HG02852 (cell line): ENCODE data around the gene PGBD5.

Source experiments
- ATAC-seq: cut with Tn5 transposase; IDR thresholded peaks from one replicate; pipeline ENCODE4 v1.9.1; 2021; ENCODE audit warnings: mild to moderate bottlenecking, moderate library complexity; ENCODE audit not compliant: unreplicated experiment

PGBD5 gene

DNA sequence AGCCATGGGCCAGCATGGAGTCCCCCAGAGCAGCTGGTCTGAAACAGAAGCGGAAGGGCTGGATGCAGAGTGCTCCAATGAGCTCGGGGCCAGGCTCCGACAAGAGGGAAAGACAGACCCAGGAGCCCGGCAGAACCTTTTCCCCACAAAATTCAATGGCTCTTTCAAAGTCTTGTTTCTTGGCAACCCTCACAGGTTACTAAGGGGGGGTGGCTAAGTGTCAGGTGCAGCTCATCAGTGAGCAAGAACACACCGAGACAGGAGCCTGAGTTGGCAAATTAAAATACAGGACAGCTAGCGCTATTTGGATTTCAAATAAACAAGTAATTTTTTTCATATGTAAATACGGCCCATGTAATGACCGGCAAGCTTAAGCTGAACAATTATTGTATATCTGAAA, 27.3 kb downstream of the PGBD5 start:
- ATAC-seq: no peak

DNA sequence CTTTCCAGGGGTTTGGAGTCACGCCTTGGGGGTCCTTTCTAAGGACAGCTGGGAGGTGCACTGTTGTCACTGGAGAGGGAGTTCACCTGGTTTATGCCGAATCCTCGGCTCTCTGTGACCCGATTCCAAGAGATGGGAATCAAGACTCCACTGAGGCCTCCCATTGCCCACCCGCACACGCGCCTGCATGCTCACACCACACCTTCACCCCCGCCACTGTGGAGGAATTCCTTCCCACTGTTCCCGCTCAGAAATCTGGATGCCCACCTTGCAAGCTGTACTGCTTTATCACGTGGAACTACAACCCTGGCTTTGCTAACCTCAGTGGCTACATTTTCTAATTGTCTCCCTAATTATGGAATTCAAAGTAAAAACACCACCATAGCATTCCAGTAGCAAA, 29.2 kb downstream of the PGBD5 start:
- no peak for ATAC-seq

DNA sequence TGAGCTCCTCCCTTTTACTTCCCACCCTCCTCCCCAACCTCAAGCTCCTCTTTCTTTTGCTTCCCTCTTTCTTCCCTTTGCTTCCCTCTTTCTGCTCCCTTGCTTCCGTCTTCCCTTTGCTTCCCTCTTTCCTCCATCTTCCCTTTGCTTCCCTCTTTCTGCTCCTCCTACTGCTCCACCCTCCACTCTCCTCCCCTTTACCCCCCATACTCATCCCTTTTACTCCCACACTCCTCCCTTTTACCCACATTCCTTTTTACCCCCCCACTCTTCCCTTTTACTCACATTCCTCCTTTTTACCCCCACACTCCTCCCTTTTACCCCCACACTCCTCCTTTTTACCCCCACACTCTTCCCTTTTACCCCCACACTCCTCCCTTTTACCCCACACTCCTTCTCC, 30.2 kb downstream of the PGBD5 start:
- no peak for ATAC-seq

DNA sequence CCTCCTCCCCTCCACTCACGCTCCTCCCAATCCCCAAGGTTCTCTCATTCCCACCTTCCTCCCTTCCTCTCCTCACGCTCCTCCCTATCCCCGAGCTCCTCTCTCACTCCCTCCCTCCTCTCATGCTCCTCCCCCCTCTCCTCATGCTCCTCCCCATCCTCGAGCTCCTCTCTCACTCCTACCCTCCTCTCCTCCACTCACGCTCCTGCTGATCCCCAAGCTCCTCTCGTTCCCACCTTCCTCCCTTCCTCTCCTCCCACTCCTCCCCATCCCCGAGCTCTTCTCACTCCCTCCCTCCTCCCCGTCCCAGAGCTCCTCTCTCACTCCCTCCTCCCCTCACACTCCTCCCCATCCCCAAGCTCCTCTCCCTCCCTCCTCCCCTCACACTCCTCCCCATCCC, 31.4 kb downstream of the PGBD5 start:
- no peak for ATAC-seq

DNA sequence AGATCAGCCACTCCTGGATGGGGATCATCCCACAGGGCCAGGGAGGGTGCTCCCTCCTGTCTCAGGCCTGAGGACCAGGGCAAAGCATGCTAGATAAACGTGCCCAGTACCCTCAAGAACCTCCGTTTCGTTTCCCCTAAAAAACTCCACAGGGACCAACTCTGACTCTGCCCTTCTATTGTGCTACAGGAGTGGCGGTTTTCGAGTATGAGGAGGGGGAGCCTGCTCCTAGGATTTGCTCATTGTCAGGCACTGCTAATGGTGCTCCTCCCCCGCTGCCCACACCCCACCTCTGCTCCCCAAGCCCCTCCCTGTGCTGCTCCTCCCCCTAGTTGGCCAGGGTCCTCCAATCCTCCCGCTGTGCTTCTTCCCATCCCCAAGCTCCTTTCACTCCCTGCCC, 32.0 kb downstream of the PGBD5 start:
- no peak for ATAC-seq

DNA sequence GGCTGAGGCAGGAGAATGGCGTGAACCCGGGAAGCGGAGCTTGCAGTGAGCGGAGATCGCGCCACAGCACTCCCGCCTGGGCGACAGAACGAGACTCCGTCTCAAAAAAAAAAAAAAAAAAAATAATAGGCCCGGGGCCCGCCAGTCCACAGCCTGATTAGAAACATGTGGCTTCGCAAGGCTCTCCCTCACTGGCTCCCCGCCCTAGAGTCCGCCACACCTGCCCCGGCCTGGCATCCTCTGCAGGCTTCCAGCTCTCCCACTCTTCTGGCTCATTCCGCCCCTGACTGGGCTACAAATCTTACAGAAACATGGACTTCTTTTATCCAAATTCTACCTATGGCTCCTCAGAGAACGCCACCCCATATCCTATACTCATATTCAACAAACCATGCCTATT, 32.4 kb downstream of the PGBD5 start:
- ATAC-seq: no peak

DNA sequence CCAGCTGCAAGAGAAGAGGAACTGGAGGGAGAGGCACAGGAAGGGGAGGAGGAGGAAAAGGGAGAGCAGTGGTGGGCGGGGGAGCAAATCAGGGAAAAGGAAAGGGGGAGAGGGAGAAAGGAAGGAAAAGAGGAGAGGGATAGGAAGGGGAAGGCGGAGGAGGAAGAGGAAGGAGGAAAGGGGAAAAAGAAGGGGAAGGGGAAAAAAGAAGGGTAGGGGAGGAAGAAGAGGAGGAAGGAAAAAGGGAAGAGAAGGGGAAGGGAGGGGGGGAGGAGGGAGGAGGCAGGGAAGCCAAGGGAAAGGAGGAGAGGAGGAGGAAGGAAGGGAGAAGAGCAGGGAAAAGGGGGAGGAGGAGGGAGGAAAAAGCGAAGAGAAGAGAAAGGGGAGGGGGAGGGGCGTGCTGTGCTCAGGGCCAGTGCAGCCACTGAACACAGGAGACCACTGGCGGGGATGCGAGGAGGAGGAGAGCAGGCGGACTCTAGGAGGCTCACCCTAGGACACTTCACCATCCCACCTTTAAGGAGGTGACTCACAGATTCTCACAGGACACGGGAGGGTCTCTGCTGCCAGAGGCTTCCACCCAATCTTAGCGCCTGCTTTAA, 33.1 kb downstream of the PGBD5 start:
- no peak for ATAC-seq

DNA sequence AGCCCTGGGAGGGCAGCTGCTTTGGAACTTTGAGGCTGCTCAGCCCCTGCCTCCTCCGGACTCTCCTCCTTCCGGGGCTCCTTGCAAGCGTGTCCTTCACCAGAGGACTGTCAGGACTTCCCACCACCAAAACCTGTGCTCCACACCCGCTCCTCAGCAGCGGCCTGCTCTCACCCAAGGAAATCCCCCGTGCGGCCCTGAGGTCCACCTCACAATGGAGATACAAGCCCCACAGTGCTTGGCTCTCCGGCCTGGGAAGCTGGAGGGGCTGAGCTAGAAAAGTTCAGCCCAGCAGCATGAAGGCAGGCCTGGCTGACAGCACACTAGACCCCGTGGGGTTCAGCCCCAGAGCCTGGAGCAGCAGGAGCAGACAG, 33.6 kb downstream of the PGBD5 start:
- no peak for ATAC-seq

DNA sequence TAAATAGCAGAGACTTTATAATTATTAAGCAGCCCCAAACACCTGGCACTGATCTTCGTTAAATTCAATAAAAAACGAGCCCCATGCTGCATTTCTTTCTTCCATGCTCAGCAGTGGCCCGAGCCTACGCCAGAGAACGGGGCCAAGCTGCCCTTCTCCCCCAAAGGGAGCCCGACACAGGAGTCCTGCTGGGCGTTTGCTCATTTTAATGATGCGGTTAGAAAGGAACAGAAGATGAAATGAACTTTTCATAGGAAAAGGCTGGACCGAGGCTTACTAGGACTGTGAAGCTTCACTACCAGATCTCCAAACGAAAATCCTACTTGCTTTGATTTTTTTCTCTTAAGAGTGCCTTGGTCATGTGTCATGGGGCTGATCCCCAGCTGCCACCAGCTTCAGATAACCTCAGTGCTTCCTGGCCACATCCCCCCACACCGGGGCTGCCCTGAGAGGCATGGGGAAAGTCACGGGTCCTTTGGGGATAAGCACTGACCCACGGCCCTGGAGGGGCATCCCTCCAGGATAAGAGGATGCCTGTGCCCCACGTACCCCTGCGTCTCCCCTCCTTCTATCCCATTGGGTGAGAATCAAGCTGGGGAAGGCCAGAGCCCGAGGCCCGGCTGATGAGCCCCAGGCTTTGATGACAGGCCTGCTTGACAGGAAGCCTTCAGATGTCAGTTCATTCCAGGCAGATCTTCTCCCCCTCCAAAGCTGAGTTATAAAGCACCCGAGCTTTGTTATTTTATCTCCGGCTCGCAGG, 34.2 kb downstream of the PGBD5 start:
- ATAC-seq: no peak

DNA sequence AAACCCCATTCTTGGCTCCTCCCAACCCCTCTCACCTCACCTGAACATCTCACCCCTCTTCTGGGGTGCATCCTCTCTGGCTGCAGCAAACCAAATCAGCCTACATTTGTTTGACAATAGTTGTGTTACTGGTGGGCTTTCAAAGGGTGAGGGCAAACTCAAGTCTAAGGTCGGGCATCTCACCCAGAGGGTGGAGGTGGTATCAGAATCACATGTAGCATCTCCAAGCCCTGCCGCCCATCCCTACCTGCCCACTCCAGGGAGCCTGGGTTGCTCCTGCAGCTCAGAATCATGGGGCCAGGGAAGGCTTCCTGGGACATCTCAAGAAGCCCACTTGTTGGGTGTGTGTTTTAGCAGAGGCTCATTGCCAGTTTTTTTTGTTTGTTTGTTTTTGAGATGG, 35.8 kb downstream of the PGBD5 start:
- no peak for ATAC-seq

DNA sequence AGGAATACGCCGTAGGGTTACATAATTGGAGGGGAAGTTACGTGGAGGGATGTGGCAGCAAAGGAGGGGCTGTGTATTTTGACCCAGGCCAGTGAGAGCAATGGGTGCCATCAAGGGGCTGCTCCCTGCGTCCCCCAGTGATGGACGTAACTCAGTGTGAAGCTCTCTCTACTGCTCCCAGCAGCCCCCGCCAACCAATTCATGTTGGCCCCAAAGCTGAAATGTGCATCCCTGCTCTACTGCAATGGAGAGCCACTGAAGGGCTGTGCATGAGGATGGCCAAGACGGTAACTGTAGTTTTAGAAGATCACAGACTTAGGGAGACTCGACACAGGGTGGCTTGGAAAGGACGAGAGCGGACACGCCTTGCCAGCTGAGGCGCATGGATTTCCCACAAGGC, 38.3 kb downstream of the PGBD5 start:
- no peak for ATAC-seq

DNA sequence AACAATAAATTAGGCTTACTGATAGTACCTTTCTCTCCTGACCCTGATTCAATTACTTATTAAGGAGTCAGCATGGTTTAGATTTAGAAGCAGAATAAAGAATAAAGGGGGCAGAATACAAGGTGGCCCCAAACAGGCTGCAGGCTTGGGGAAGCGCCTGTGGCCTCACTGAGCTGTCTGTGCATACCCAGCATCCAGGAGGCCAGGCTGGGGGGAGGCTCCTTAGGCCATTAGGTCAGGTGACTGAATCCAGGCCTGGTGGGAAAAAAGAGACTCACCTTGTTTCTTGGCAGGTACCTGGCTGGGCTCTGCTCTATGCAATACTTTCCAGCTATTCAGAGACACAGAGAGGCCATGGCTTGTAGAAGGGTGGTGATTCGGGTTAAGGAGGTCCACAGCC, 38.8 kb downstream of the PGBD5 start:
- no peak for ATAC-seq

DNA sequence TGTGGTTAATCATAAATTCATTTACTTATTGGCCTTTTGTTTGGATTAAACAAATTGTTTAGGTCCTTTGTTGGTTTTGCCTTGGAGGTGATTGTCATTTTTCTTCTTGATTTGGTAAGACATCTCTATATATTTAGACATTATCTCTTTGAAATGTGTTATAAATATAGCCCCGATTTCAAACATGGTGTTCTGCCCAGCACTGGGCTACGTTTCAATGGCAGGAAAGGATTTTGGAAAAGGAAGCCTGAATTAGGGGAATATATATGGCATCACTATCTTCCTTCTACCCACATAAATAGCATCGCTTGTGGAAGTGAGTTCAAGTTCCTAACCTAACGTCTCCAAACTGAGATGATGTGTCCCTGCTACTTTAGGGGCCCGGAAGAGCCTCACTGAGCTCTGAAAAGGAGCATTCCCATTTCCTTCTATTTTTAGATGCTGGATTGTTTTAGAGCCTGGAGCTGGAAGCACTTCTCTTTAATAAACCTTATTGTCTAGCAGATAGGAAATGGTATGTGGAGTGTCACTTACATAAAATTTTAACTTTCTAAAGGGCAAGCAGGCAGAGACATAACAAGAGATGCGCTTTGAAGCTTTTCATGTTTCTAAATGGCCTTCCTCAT, 39.4 kb downstream of the PGBD5 start:
- no peak for ATAC-seq

DNA sequence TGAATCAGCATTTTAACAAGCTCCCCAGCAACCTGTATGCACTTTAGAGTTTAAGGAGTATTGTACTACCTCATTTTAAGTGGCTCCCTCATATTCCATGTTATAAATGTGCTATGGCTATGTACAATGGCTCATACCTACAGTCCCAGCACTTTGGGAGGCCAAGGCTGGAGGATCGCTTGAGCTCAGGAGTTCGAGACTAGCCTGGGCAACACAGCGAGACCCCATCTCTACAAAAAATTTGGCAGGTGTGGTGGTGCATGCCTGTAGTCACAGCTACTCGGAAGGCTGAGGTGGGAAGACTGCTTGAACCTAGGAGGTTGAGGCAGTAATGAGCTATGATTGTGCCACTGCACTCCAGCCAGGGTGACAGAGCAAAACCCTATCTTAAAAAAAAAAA, 40.2 kb downstream of the PGBD5 start:
- ATAC-seq: no peak

DNA sequence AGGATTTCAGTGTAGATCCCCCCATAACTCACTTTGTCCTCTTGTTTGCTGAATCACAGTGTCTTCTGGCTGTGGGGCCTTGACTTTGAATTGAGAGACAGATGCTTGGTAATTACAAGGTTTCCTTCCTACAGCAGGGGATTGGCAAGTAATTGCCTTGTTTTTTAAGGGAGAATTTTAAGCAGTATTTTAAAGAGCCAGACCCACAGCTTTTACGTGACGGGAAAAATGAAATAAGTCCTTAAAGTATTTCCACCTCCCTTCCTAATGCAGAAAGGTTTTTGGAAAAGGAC, 41.0 kb downstream of the PGBD5 start:
- ATAC-seq: no peak

DNA sequence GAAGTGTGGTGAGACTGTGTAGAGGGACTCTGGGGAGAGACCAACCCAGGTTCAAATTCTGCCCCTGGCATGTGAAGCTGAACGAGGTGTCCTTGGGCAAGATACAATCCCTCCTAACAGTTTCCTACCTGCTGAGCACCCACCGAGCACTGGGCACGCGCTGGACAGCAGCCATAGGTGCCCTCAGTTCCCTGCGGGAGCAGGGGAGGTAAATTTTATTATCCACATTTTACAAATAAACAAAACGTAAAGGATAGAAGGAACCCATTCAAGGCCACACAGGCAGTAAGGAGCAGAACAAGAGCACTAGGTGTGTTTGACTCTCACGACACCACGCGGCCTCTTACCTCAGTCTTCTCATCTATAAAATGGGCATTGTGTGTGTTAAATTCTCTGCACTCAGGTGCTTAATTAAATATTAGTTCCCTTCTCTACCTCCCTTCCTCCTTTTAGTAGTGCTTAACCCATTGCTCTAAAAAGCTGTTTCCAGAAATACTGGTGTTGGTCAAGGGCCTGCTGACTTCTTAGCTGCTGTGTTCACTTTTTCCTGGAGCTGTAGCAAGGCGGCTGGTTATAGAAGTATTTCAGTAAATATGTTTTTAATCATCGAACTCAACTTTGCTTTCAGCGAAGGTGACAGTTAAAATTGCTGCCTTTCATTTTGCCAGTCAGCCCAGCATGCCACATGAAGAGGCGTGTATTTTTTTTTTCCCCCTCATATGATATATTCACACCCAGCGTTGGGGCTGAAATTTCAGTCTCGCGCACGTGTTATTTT, 41.6 kb downstream of the PGBD5 start:
- ATAC-seq: no peak

DNA sequence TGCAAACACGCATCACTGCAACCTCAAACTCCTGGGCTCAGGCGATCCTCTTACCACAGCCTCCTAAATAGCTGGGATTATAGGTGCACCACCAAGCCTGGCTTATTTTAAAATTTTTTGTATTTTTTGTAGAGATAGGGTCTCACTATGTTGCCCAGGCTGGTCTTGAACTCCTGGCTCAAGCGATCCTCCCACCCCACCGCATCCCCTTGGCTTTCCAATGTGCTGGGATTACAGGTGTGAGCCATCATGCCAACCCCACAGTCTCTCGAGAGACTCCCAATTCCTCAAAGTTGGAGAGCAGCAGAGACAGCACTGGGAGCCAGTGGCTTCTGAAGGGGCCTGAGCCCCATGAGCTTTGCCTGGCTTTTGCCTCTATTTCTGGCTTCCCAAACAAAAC, 42.7 kb downstream of the PGBD5 start:
- ATAC-seq: no peak

DNA sequence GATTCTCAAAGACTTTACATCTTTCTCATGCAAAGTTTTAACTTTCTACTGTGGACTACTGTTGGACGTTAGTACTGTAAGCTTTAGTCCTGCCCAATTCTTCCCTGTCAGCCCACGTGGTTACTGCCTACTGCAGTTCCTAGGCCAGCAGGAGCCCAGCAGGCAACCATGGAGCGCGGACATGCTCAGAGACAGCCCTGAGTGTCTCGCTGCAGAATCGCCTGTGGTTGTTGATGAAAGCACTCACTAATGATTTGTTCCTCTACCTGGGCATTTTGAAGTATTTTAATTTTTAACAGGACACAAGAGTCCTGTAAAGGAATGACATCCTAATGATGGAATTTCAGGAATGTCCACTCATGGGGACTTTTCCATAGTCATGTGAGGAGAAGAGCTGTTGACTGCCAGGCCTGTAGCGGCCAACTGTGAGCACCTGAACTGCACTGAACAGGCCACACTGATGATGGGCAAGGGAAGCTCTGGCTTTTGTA, 44.1 kb downstream of the PGBD5 start:
- no peak for ATAC-seq

DNA sequence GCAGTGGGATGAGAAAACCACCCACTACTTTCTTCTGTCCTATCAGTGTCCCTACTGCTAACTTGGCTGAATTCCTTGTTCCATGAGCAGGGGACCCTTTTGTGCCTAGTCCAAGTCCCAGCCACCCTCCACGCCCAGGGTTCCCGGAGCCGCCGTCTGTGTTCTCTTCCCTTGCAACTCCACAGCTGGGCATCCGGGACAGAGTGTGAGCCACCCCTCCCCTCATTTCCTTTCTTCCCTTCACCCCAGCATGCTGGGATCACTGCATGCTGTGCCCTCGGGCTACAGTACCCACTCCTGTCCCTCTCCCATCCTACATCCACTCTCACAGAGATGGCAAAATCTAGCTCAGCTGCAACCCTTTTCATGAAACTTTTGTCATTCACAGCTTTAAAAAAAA, 44.5 kb downstream of the PGBD5 start:
- no peak for ATAC-seq

DNA sequence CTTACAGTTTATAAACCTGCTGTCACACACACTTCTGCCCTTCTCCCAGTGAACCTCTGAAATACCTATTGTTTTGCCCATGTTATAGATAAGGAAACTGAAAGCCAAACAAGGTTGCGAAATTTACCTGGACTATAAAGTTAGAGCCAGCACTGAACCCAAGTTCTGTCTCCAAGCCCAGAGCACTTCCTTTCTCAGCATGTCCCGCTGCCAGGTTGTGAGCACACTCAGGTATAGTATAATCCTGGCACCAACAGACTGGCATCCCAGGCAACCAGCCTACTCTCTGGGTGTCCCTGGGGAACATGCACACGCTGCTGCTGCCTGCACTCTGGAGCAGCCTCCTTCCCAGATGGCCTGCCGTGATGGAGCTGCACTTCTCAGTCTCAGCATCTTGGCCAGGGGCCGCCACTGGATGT, 45.1 kb downstream of the PGBD5 start:
- no peak for ATAC-seq

DNA sequence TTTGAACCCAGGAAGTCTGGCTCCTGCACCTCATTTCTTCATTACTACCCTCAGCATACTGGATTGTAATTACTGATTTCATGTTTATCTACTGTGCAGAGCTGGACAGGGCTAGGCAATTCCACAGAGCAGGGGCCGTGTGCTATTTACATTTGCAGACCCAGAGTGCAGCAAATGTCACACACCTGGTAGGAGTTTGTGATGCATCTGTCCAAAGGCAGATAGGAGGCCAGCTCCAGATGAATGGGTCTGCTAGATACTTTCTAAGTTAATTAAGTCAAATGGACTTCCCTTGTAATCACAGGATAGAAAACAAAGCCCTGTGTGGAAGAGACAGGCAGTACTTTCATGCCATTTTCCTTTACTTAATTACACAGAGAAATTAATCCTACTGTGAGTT, 46.2 kb downstream of the PGBD5 start:
- no peak for ATAC-seq

DNA sequence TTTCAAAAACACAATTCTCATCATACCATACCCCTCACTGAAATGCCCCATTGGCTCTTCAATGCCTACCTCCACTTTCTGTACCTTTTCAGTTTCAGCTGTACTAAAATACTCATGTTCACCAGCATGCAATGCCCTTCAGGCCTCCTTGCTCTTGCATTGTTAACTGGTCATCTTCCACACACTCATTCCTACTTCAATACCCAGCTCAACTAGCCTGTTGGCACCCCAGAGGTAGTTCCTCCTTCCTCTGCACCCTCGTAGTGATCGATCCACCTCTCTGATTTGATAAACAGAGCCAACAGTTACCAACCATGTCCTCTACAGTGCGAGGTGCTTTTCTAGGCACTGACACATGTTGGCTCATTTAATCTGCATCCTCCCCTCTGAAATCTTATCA, 46.7 kb downstream of the PGBD5 start:
- no peak for ATAC-seq
